ENCODE data around the gene WNT1.

- TF ChIP-seq GATA2 (IDR thresholded peaks at IDR 0.05; ENCODE audit: low read depth, low read length) (no peak), GATA3 (IDR thresholded peaks at IDR 0.05; ENCODE audit: low read depth, low read length) (no peak)
Measured at GRCh38 chr12:48936379-48936979, 41.6 kb upstream of the WNT1 start.

Data from SH-SY5Y (cell line).